Right ventricle myocardium inferior (tissue), 1 donor: ENCODE data around the gene ZNF226. TPM values are rescaled to one million over a fixed set of nuclear protein-coding genes. Genes with fewer than 3 reads are reported as not detected.
A peak's percentile ranks its signal among the peaks of the same experiment; 100 is the strongest.
"Not testable (repeated sequence)": the region's sequence is repeated elsewhere in the genome, so short reads cannot be mapped to it uniquely, and the experiment has no call there.

Source experiments
- ATAC-seq: fragments of 200-7000 bp; cut with Tn5 transposase; one replicate; pipeline ENCODE4 v1.9.1; 2020; ENCODE audit warnings: mild to moderate bottlenecking, moderate library complexity
- DNase-seq: peaks from one replicate; pipeline ENCODE4 v3.0.0; 2021; ENCODE audit errors: missing footprints
- intact Hi-C: fragments of 100-400 bp; cut with DNase I; formaldehyde crosslinking; loops from one replicate; pipeline ENCODE4 v1.11.0; 2022
- total RNA-seq: library from RNA; stranded (reverse); fragmentation: NEBNext Ultra II Directional; extraction: Animal tissue kit (Norgen Biotek cat#: 25700); gene quantifications from one replicate; pipeline ENCODE4 v1.2.1, GENCODE V29; 2021
- donor health status: DM: no; HTN: yes; CAD: no; lungs with severe emphysema.

Gene ZNF226
- total RNA-seq, 1 donor from 2014 or later: 15.7 TPM

DNA sequence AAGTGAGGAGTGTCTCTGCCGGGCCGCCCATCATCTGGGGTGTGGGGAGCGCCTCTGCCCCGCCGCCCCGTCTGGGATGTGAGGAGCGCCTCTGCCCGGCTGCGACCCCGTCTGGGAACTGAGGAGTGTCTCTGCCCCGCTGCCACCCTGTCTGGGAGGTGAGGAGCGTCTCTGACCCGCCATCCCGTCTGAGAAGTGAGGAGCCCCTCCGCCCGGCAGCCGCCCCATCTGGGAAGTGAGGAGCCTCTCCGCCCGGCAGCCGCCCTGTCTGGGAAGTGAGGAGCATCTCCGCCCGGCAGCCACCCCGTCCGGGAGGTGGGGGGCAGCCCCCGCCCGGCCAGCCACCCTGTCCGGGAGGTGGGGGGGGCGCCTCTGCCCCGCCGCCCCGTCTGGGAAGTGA lies 39.0 kb downstream of the ZNF226 start:
- DNase-seq, intact Hi-C loops, ATAC-seq: not testable (repeated sequence)

DNA sequence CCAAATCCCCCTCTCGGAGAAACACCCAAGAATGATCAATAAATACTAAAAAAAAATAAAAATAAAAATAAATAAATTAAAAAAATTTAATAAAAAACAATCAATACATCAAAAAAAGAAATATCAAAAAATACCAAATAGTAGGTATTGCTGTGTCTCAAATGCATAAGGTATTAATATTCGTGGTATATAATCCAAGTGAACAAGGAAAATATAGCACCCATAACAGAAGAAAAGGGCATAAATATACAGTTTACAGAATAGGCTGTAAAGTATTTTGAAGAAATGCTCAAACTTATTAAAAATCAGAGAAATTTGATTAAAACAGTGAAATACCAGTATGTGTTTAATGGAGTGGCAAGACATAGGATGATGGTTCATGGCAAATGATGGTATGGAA lies 39.9 kb downstream of the ZNF226 start:
- ATAC-seq: no peak

DNA sequence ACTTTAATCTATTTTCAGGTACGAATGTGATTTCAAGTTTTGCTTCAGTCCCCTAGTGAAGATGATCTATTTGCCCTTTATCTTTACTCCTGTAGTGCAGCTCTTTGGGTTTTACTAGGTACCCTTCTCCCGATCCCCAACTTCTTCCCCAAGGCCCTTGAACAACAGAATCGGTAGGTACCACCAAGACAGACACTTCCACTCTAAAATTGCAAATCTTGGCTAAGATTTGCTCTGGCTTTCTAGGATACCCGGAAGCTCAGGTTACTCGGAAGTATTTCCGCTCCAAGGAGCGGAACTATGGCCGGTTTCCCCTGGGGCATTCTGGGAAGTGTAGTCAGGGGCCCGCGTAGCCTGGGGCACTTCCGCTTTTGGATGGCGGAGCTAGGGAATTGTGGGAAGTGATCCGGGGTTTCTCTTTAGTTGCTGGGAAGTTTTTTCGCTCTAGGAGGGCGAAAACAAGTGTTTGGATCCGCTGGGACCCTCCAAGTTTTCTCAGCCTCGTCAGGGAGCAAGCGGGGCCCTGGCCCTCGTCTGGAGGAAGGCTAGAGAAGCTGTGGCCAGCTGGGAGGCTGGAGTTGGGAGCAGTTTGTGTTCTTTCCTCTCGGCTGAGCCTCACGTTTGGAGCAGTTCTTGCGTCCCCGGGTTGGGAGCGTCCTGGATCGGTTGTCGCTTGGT lies 42.4 kb downstream of the ZNF226 start:
- peak; percentile 96 for ATAC-seq
- peak; percentile 90 for DNase-seq
- intact Hi-C loops: loop anchor here (2.0 to 5.0 kb wide), 4 partner anchors 42 to 295 kb away; partner anchors contain the start of genes ZNF180, ZNF225, ZNF226 and ZNF45

More for the DNA sequence above, 39.9 kb downstream of the ZNF226 start:
- intact Hi-C loops: loop anchor here (5.0 kb wide), 3 partner anchors 92 to 298 kb away; partner anchors contain the start of genes ZNF180, ZNF225 and ZNF45
- DNase-seq: no peak

DNA sequence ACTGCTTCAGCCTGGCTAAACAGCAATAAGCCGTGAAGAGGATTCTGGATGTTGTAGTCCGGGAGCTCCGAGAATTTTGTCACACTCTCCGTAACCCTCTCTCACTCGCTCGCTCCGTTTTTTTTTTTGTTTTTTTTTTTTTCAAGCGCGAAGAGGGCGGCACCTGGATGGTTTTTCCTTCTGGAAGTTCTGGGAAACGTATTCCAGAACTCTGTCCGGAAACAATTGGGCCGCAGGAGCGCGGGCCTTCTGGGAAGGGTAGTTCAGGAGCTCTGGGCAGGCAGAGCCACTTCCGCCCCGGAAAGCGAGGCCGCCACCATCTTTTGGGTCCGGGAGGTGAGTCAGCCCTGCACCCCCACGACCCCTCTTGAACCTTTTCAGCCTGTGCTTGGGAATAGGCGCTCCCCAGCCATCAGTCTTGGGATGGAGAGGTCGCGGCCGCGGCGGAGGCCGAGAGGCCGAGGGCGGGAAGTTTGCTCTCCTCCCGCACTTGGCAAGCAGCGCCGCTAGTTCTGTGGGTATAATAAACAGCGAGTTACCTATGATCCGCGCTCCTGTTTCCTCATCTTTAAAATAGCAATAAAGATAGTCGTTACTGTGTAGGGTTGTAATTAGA lies 47.5 kb downstream of the ZNF226 start, which contains the start of gene ZNF227:
Gene ZNF227, plus strand, starts transcription at position 283 of the 616 bp plus-strand sequence. CDS start 5,261 bp downstream, outside the sequence.
- ATAC-seq: peak; percentile 98
- DNase-seq: peak; percentile 95
- intact Hi-C loops: loop anchor here (2.0 to 5.0 kb wide), 2 partner anchors 90 to 162 kb away; no protein-coding TSS in a partner anchor

DNA sequence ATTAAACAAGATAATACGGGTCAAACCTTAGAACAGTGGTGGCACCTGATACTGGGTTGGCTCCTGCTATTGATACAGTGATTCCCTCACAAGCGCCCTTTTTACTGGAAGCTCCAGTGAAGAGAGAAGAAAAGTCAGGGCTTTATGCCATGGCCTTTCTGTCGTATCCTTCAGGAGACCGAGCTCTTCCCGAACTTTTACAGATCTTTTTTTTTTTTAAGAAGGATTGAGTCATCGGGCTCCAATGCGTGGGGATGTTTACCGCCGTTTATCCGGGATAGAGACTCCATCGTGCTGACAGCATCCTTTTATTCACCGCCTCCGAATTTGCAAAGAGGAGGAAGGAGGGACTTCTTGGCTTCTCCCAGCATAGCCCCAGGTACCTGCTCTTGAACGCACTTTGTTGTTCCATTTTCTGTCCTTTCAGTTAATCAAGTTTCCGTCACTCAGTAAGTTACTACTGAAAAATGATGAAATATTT lies 48.0 kb downstream of the ZNF226 start:
- ATAC-seq (no peak), DNase-seq (no peak)
- intact Hi-C loops: loop anchor here (2.0 to 5.0 kb wide), 2 partner anchors 89 to 162 kb away; no protein-coding TSS in a partner anchor

DNA sequence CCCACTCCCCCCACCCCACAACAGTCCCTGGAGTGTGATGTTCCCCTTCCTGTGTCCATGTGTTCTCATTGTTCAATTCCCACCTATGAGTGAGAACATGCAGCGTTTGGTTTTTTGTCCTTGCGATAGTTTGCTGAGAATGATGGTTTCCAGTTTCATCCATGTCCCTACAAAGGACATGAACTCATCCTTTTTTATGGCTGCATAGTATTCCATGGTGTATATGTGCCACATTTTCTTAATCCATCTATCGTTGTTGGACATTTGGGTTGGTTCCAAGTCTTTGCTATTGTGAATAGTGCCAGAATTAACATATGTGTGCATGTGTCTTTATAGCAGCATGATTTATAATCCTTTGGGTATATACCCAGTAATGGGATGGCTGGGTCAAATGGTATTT lies 55.0 kb downstream of the ZNF226 start:
- intact Hi-C loops, DNase-seq, ATAC-seq: not testable (repeated sequence)

DNA sequence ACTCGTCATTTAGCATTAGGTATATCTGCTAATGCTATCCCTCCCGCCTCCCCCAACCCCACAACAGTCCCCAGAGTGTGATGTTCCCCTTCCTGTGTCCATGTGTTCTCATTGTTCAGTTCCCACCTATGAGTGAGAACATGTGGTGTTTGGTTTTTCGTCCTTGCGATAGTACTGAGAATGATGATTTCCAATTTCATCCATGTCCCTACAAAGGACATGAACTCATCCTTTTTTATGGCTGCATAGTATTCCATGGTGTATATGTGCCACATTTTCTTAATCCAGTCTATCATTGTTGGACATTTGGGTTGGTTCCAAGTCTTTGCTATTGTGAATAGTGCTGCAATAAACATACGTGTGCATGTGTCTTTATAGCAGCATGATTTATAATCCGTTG lies 55.9 kb downstream of the ZNF226 start:
- intact Hi-C loops, DNase-seq, ATAC-seq: not testable (repeated sequence)

DNA sequence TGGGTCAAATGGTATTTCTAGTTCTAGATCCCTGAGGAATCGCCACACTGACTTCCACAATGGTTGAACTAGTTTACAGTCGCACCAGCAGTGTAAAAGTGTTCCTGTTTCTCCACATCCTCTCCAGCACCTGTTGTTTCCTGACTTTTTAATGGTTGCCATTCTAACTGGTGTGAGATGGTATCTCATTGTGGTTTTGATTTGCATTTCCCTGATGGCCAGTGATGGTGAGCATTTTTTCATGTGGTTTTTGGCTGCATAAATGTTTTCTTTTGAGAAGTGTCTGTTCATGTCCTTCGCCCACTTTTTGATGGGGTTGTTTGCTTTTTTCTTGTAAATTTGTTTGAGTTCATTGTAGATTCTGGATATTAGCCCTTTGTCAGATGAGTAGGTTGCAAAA lies 56.4 kb downstream of the ZNF226 start:
- DNase-seq, ATAC-seq, intact Hi-C loops: not testable (repeated sequence)

Other genes starting within 250 kb of the ZNF226 start
- gene ZNF45, start 229.8 kb upstream of the ZNF226 start, total RNA-seq: 7.8 TPM
- 3.9 TPM for gene ZNF221, start 213.9 kb upstream of the ZNF226 start, total RNA-seq
- 7.6 TPM for gene ZNF155, start 180.9 kb upstream of the ZNF226 start, total RNA-seq
- 2.1 TPM for gene ZNF230, start 162.1 kb upstream of the ZNF226 start, total RNA-seq
- 2.6 TPM for gene ZNF222, start 139.7 kb upstream of the ZNF226 start, total RNA-seq
- gene ZNF223, start 113.1 kb upstream of the ZNF226 start, total RNA-seq: 2.4 TPM
- 1.7 TPM for gene ZNF284, start 92.9 kb upstream of the ZNF226 start, total RNA-seq
- 10.2 TPM for gene ZNF224, start 70.7 kb upstream of the ZNF226 start, total RNA-seq
- gene ZNF225, start 51.7 kb upstream of the ZNF226 start, total RNA-seq: 3.0 TPM
- 9.4 TPM for gene ZNF234, start 23.5 kb upstream of the ZNF226 start, total RNA-seq
- gene ZNF227, start 47.4 kb downstream of the ZNF226 start, total RNA-seq: 13.1 TPM
- gene ZNF233, start 94.8 kb downstream of the ZNF226 start, total RNA-seq: 6.4 TPM
- gene ZNF235, start 139.9 kb downstream of the ZNF226 start, total RNA-seq: 4.2 TPM
- 3.9 TPM for gene ZNF112, start 191.6 kb downstream of the ZNF226 start, total RNA-seq
- 4.9 TPM for gene ZNF285, start 236.5 kb downstream of the ZNF226 start, total RNA-seq